ENCODE measurements around the gene CISTR. TPM values are rescaled to one million over a fixed set of nuclear protein-coding genes. Genes with fewer than 3 reads are reported as not detected.

CISTR gene
- total RNA-seq, 4 donors from 2014 or later: not detected

GRCh38 chr12:53700567-53700966 is 51.2 kb downstream of the CISTR start:
- TF ChIP-seq, protein P1, sequence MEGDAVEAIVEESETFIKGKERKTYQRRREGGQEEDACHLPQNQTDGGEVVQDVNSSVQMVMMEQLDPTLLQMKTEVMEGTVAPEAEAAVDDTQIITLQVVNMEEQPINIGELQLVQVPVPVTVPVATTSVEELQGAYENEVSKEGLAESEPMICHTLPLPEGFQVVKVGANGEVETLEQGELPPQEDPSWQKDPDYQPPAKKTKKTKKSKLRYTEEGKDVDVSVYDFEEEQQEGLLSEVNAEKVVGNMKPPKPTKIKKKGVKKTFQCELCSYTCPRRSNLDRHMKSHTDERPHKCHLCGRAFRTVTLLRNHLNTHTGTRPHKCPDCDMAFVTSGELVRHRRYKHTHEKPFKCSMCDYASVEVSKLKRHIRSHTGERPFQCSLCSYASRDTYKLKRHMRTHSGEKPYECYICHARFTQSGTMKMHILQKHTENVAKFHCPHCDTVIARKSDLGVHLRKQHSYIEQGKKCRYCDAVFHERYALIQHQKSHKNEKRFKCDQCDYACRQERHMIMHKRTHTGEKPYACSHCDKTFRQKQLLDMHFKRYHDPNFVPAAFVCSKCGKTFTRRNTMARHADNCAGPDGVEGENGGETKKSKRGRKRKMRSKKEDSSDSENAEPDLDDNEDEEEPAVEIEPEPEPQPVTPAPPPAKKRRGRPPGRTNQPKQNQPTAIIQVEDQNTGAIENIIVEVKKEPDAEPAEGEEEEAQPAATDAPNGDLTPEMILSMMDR (IDR thresholded peaks at IDR 0.05; ENCODE audit: low read depth): no peak

DNA sequence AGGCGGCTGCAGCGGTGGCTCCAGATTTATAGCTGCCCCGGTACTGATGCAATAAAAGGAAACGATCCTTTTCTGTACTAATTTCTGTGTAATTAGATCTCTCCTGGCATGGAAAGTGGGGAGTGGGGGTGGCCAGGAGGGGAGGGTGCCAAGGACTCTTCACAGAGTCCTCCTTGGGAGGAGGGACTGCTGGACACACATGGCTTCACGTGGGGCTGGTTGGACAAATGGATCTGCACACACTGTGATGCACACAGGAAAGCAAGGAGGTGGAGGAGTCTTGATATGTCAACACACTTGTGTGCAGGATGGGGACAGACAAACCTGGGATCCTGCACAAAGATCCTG is 52.1 kb downstream of the CISTR start:
- TF ChIP-seq, protein P1 (IDR thresholded peaks at IDR 0.05; ENCODE audit: low read depth): no peak

DNA sequence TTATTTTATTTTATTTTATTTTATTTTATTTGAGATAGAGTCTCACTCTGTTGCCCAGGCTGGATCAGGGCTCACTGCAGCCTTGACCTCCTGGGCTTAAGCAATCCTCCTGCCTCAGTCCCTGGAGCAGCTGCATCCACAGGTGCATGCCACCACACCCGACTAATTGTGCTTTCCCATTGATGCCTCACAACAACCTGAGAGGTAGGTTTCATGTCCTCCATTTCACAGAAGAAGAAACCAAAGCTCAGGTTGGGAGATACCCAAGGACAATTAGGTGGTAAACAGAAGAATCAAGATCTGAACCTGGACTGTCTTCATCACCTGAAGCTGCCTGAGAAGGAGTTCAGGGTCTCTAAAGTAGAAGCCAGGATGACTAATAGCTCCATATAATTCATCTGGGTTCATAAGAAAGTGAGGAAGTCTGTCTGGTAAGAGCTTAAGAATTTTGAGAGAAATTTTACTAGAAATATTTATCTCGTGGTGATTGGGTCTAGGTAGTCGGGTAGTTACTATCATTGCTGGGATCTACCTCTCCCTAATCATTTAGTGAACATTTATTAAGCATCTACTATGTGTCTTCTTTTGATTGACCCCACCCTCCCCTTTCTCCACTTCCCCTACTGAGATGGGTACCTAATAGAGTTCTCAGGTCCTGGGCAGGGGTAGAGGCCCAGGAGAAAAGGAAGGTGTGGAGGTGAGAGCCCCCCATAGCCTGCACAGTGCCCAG is 52.7 kb downstream of the CISTR start:
- TF ChIP-seq, protein P1 (IDR thresholded peaks at IDR 0.05; ENCODE audit: low read depth): no peak

DNA sequence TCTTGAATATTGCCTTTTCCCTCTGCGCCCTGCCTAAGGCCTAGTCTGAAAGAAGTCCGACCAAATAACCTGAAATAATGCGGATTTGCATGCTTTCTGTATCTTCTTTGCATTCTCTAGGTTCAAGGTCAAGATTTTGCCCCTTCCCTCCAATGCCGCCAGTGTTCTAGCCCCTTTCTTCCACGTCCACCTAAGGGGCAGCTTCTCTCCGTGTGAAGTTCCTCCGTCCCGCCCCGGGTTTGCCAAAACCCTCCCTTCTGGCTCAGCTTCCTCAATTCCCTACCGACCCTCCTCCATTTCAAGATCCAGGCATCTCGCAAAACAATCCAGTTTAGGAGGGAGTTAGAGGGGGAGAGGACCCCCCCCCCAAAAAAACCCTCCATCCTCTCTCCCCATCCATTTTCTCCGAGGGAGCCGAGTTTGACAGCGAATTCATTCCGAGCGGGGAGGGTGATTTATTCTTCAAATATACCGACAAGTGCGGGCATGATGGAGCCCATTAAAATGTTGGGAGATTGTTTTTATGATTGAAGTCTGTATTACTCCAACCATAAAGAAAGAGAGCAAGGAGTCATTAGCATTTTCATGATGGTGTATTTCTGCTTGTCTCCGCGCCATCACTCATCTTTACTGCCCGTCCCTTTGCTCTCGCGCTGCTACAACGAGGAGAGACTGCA is 55.0 kb downstream of the CISTR start:
- TF ChIP-seq, protein P1 (IDR thresholded peaks at IDR 0.05; ENCODE audit: low read depth): no peak

Other genes with a start within 250 kb of the CISTR start
- not detected for gene NPFF, start 244.5 kb downstream of the CISTR start, total RNA-seq
- gene ATF7, start 125.6 kb downstream of the CISTR start, total RNA-seq: 10 to 100 TPM; 32.0 to 49.7 (median 43.7) TPM
- 100 to 1,000 TPM; 156 to 327 (median 249) TPM for gene ATP5MC2, start 75.9 kb downstream of the CISTR start, total RNA-seq
- 100 to 1,000 TPM; 149 to 263 (median 237) TPM for gene CALCOCO1, start 24.5 kb downstream of the CISTR start, total RNA-seq
- 1 to 10 TPM in 1 of 4 donors, under 1 TPM in 1, not detected in 2; 0.34 to 1.1 TPM for gene HOXC13, start 186.9 kb upstream of the CISTR start, total RNA-seq
- gene HOXC12, start 202.9 kb upstream of the CISTR start, total RNA-seq: 1 to 10 TPM in 1 of 4 donors, under 1 TPM in 3; 0.17 to 1.8 (median 0.50) TPM
- gene HOXC11, start 221.1 kb upstream of the CISTR start, total RNA-seq: under 1 TPM in 3 of 4 donors, not detected in 1; 0.38 to 0.51 (median 0.44) TPM
- gene HOTAIR, start 223.0 kb upstream of the CISTR start, total RNA-seq: 1 to 10 TPM in 1 of 4 donors, under 1 TPM in 3; 0.34 to 3.4 (median 0.61) TPM
- 10 to 100 TPM in 3 of 4 donors, 1 to 10 TPM in 1; 7.6 to 20.9 (median 12.0) TPM for gene HOXC10, start 233.2 kb upstream of the CISTR start, total RNA-seq
- gene HOXC9, start 248.2 kb upstream of the CISTR start, total RNA-seq: 10 to 100 TPM in 3 of 4 donors, 1 to 10 TPM in 1; 7.6 to 25.1 (median 13.0) TPM

All from subcutaneous adipose tissue (tissue), 4 donors.